ENCODE data around the gene ZNF24.

The ZNF24 gene

GRCh38 chr18:35386600-35387100, 42.4 kb upstream of the ZNF24 start:
- peak; percentile 96 for DNase-seq (ENCODE audit: low read depth)
- H3K4me3 ChIP-seq (ENCODE audit: low read depth, low read length) = no peak overlapping the region
- TF ChIP-seq CTCF (conservative IDR thresholded peaks at IDR 0.05; ENCODE audit: low read depth, low read length) = peak; percentile 98

- TF ChIP-seq CTCF (conservative IDR thresholded peaks at IDR 0.05; ENCODE audit: low read depth, low read length) = no peak
- no peak for DNase-seq (ENCODE audit: low read depth)
- H3K4me3 ChIP-seq (ENCODE audit: low read depth, low read length) = no peak overlapping the region
Observed at GRCh38 chr18:35383136-35383535, 38.9 kb upstream of the ZNF24 start.

- no peak for DNase-seq (ENCODE audit: low read depth)
- H3K4me3 ChIP-seq (ENCODE audit: low read depth, low read length) = no peak overlapping the region
- no peak for TF ChIP-seq CTCF (conservative IDR thresholded peaks at IDR 0.05; ENCODE audit: low read depth, low read length)
Observed at GRCh38 chr18:35379421-35379820, 35.2 kb upstream of the ZNF24 start.

- no peak overlapping the region for H3K4me3 ChIP-seq (ENCODE audit: low read depth, low read length)
- no peak for TF ChIP-seq CTCF (conservative IDR thresholded peaks at IDR 0.05; ENCODE audit: low read depth, low read length)
- DNase-seq (ENCODE audit: low read depth) = no peak
Observed at GRCh38 chr18:35378574-35378896, 34.3 kb upstream of the ZNF24 start.

GRCh38 chr18:35377875-35378573, 33.8 kb upstream of the ZNF24 start:
- no peak overlapping the region for H3K4me3 ChIP-seq (ENCODE audit: low read depth, low read length)
- TF ChIP-seq CTCF (conservative IDR thresholded peaks at IDR 0.05; ENCODE audit: low read depth, low read length) = no peak
- peak; percentile 41 for DNase-seq (ENCODE audit: low read depth)

GRCh38 chr18:35376742-35377695, 32.8 kb upstream of the ZNF24 start, which contains the start of gene ZNF396:
ZNF396 (minus strand) TSS chr18:35377337; CDS start chr18:35374292, 3,045 bp downstream.
- DNase-seq (ENCODE audit: low read depth) = peak; percentile 48
- H3K4me3 ChIP-seq (ENCODE audit: low read depth, low read length) = peak within 1 kb of the TSS; percentile 79
- no peak for TF ChIP-seq CTCF (conservative IDR thresholded peaks at IDR 0.05; ENCODE audit: low read depth, low read length)
